Activated CD4-positive, alpha-beta T cell treated with anti-CD3 and anti-CD28 coated beads for 1 hour (primary cell): Measurements from ENCODE around the gene ATG4C.
"Not testable (repeated sequence)": the region's sequence is repeated elsewhere in the genome, so short reads cannot be mapped to it uniquely, and the experiment has no call there.

Experiments
- DNase-seq: peaks from one replicate; pipeline ENCODE4 v3.0.0-alpha.2; 2020

ATG4C gene

DNA sequence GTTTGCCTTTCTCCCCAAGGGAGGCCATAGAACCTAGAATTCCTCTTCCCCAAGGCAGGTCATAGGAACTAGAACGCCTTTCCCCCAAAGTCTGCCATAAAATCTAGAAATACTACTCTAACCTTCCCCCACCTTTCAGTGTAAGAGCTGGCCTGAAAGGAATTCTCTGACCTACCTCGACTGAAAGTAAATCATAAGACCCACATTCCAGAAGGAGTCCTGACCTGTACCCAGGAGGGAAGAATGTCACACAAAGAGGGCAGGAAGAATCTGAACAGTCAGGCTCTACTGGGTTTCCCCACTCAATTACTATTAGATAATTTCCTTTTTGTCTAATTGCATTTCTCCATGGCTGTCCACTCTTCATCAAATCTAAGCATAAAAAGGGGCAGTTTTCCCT, 5.7 kb upstream of the ATG4C start:
- no peak for DNase-seq

DNA sequence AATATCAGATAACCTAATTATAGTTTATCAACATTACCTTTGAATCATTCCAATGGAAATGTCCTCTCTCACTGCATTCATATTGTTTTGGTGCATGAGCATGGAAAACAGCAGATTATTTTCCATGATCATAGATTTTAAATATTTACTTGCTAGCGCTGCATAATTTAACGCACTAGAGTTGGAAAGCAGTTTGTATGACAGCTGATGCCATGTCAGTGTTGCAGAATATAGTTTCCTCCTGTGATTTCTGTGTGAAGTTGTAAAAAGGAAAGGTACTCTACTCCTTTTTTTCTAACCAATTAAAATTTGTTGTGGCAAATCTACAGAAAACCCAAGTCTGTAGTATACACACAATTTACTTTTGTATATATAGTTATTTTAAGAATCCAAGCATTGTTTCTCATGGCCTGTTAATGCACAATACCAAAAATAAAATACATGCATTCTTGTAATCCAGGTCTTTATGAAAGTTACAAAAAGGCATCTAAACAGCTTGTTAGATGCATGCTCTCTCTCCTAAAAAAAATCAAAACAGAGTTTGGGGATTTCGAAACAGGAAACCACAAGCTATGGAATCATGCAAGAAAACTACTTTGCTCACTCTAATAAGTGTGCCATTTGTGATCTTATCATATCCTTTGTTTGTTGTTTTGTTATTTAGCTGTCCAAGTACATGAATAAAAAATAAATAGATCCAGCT, 1.9 kb upstream of the ATG4C start:
- no peak for DNase-seq

DNA sequence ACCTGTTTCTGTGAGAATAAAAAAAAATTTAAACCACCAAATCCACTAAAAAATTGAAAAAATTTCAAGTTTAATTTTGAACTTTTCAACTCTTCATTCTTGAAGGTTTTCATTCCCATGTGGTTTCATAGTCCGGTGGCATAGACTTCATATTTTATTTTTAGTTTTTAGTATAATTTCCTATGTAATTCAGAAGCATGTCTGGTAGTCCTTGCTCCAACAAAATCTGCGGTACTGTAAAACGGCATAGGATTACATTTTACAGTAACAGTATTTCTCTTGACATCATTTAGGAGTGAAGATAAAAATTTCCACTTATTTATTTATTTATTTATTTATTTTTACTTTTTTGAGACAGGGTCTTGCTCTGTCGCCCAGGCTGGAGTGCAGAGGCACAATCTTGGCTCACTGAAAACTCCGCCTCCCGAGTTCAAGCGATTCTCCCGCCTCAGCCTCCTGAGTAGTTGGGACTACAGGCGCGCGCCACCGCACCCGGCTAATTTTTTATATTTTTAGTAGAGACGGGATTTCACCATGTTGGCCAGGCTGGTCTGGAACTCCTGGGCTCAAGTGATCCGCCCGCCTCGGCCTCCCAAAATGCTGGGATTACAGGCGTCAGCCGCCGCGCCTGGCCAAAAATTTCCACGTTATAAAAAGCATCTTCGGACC, 1.3 kb upstream of the ATG4C start:
- not testable (repeated sequence) for DNase-seq

DNA sequence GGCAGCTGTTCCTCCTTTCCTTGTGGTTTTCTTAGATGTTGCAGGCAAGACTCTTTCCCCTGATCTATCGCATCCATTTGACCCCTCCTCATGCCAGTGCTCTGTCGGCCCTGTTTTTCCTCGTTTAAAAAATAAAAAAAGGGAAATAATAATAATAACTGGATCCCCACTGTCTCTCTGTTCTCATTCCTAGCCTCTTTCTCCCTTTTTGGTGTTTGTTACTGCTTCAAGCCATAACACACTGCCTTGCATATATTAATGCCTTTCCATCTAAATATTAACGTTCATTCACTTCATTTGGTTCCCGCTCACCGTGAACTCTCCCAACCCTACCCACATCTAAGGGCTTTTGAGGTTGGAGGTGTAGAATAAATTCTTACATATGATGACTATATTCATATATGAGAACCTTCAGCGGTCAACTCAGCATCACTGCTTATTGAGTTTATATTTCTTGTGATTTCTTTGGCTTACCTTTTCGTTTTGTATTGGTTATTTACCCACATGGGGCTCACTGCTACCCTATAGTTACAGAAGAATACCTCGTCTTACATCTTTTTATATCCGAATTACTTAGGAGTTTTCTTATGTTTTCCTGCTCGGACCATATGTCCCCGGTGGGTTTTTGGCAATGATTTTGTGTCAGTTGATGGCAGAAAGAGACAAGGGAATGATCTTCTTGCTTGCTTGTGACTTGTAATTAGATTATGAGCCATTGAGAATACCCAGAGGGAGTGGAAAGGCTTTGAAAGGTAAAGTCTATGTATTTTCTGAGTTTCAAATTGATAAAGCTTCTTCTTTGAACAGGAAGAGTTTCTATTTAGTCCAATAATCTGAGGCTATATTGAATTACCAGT, 805 bp downstream of the ATG4C start:
- no peak for DNase-seq

DNA sequence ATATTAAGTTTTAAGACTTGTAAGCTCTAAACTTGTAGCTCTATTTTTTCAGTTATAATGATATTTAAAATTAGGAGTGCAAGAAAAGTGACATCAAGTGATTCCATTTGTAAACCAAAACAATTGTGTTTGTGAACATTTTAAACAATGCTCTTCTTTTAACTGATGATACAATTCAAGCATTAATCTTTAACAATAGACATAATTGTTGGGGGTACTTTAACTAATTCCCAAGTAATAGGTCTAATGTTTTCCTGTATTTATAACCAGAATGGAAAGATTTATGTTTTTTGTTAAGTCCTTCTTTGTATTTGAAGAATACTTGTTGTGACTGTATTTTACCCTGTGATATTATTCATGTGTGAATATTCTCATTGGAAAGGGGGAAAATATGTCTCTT, 6.8 kb downstream of the ATG4C start:
- no peak for DNase-seq

DNA sequence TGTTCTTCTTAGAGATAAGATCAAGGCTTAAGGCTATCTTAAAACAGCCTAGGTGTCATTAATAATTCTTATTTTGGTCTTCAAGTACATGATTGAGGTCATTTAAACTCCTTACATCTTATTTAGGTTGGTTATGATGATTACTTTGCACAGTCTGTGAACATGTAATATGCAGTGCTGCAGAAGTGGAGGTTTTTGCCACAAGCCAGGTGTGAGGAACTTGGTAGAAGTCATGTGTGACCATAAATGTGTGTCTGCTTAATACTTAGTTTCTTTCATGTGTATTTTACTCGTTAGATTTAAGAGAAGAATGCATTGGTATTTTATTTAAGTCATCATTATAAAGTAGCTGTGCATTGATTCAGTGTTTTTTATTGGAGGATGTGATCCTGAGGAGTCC, 10.1 kb downstream of the ATG4C start:
- no peak for DNase-seq

DNA sequence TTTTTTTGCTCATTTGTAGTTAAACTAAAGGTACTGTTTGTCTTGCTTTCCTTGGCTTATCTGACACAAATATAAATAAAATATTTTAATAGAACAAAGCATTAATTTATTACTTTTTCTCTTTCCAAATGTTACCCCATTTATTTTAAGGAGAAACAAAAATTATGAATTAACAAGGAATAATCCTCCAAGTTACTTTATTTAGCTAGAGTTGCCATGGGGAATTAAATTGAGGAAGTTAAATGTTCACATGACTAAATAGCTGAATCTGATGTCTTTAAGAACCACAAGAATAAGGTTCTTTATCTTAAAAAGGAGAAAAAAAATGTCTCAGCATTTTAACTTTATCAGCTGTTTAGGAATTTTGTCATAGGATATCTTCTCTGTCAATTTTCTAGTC, 12.3 kb downstream of the ATG4C start:
- DNase-seq: no peak

DNA sequence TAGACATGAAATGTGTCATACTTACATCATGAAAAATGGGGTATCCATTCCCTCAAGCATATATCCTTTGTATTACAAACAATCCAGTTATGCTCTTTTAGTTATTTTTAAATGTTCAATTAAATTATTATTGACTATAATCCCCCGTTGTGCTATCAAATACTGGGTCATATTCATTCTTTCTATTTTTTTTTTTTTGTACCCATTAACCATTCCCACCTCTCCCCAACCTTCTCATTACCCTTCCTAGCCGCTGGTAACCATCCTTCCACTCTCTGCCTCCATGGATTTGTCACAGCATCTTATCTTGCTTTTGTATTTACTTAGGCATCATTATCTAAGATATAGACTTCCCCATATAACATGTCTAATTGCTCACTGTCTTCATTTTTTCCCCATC, 15.8 kb downstream of the ATG4C start:
- no peak for DNase-seq

DNA sequence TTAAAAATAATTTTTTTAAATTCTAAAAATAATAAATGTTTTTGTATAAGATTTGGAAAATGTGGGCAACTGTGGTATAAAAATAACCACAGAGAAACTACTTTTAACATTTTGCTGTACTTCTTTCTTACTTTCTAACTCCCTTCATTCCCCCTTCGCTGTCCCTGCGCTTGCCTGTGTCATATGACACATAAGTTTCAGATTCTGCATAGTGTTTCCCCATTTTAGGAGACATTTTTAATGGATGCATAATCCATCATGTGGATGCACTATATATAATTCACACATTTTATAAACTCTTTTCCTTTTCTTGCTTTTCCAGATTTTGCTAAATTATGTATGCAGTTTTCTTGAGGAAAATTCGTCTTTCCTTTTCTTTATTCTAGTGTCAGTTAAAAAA, 16.3 kb downstream of the ATG4C start:
- no peak for DNase-seq

DNA sequence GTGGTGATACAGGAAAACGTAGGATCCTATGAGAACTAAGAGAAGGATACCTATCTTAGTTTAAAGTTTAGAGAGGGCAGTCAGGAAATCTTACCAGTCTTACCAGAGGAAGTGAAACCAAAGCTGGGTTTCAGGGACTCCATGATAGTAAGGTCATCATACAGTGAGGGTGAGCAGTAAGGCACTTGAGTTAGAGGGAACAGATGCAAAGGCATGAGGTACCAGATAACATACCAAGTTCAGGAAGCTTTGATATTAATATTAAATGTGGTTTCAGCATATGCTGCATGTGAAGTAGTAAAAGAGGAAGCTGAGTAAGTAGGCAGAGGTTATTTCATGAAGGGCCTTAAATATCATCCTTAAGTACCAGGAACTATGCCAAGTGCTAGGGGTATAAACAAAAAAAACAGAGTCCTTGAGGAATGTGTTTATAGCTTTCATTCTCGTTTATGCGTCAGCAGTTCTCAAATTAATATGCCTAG, 16.9 kb downstream of the ATG4C start:
- no peak for DNase-seq

DNA sequence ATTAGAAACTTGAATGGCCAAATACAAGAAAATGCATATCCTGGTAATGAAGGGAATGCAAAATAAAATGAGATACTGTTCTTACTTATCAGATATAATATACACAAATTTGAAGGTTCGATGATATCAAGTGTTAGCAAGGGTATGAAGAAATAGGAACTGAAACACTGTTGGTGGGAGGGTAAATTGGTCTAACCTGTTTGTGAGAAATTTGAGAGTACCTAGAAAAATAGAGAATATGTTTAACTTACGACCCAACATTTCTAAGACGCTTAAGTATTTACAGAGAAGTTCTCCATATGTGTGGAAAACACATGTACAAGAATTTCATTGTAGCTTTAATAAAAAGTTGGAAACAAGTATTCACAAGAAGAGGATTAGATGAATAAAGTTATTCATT, 25.9 kb downstream of the ATG4C start:
- DNase-seq: no peak

DNA sequence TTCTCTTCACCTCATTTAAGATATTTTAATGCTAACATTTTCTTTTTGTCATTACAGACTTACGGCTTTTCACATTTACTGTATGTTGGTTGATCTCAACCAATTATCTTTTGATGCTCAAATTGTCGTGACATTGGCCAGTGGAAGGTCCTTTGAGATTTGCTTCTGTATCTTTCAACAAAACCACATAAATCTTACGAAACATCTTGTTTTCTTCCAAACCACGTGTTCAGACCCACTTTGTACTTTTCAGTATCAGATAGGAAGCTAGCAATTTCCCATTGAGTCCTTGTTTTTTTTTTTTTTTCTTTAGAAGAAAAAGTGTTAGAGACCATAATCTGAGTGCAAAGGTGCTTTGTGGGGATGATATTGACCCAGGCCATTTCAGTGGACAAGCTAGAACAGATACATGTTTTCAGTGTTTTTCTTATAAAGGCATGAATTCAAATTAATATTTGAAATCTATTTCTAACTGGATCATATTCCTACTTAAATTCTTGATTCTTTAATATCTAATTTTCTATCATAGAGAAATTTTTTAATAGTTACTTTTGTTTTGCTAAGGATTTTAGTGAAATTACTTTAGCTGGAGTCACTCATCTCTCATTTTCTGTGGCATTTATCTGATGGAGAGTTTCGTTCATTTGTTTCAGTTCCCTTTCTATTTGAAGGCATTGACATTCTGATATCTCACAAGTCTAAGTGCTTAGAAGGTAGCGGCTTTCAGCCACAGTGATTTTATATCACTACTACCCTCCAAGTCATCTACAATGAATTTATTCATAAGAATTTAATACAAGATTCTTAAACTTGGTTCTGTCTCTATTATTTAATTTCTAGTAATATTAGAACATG, 26.7 kb downstream of the ATG4C start:
- no peak for DNase-seq

DNA sequence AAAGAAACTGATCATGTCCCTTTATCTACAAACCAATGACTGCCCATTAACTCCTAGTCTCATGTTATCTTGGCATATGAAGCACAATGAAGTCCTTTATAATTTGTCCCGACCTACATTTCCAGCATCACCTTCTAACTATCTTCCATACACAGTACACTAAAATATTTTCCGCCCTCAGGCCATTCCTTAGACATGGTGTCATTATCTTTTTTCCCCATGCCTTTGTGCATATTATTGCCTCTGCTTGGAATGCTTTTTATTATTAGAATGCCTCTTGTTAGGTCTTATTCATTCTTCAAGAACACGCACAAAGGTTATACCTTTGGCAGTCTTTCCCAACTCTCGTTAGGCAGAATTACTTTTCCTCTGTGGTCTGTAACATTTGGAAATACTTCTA, 39.6 kb downstream of the ATG4C start:
- no peak for DNase-seq

DNA sequence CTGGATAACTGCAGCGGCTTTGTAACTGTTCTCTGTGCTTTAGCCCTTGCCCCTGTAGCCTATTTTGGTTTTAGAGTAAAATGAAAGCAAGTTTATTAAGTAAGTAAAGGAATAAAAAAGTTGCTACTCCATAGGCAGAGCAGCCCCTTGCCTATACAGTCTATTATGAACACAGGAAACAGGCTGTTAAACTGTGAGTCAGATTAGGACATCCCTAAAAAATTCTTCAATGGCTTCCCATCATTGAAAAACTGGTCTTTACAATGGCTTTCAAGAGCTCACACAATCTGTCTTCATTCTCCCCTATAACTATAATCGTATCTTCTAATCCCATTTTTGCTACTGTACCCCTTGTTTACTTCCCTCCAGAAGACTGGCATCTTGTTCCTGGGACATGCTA, 43.0 kb downstream of the ATG4C start:
- no peak for DNase-seq

DNA sequence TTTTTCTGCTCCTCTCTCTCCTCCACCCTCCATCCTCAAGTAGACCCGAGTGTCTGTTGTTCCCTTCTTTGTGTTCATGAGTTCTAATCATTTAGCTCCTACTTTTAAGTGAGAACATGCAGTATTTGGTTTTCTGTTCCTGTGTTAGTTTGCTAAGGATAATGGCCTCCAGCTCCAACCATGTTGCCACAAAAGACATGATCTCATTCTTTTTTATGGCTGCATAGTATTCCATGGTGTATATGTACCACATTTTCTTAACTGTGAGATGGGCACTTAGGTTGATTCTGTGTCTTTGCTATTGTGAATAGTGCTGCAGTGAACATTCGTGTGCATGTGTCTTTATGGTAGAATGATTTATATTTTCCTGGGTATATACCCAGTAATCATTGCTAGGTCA, 43.9 kb downstream of the ATG4C start:
- DNase-seq: not testable (repeated sequence)

DNA sequence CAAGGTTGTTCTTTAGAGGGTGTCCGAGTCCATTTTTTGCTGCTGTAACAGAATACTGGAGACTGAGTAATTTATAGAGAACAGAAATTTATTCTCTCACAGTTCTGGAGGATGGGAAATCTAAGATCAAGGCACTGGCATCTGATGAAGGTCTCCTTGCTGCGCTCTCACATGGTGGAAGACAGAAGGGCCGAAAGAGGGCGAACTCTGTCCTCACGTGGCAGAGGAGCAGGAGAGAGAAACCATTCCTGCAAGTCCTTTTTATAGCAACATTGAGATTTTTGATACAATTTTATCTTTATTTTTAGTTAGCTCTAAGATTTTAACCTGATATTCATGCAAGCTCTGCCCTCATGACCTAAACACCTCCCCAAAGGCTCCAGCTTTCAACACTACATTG, 48.3 kb downstream of the ATG4C start:
- DNase-seq: no peak

DNA sequence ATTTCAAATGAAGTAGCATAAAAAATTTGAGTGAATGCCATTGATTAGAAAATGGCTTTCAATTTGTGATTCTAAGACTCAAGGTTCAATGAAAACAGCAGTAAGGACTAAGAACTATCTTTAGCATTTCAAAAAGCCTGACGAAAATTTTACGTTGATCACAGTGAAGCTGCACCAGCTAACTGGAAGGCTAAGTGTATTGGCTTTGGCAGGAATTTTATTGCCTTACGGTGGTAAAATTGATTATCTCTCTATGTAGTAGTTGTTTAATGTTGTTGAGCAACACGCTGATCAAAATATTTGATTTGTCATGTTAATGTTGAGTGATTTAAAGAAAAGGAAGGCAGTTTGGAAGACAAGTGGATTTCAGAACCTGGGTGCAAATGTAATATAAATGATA, 49.6 kb downstream of the ATG4C start:
- no peak for DNase-seq

DNA sequence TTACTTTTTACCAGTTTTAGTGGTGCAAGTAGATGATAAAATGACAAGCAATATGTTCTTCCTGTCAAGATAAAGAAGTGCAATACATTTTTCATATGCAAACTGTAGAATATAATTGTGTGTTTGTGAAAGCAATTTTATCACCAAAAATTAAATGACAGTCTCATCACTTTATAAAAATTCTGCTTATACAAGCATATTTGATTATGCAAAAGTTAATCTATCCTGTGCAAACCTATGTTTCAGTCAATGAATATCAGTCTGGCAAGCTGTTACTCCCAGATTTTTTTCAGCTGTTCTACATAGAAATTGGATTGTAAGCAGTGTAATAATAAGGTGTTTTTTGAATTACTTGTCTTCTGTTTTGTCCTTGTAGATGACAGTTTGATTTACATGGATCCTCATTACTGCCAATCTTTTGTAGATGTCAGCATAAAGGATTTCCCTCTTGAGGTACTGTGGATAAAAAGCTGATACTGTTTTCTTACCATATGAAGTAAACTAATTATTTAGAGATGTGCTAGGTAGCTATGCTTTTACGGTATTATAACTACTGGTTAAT, 50.5 kb downstream of the ATG4C start:
- DNase-seq: no peak

DNA sequence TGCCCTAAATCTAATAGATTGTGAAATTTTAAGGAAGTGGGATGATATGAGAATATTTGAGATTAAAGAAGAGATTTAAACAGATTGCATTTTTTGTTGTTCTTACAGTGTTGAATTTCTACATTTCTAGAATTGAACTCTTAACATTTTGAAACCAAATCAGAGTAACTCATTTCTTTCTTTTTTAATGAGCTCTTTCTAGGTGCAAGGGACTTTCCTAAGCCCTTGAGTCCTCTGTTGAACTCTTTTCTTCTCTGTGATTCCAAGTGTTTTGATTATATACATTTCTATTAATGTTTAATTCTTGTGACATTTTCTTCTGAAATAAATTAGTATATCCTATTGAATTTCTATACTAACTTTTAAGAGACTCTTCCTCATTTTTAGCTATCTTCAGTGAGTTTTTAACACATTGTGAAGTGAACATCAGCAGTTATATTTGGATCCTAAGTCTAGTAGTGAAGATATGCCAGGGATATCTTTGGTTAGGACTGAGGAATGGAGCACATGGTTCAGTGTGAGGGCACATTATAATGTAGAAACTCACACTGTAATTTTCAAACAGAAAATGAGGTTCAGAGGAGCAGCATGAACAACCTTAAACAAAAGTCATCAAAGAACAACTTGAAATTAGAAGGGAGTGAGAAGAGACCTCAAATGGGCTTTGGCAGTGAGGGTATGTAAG, 53.1 kb downstream of the ATG4C start:
- DNase-seq: no peak

DNA sequence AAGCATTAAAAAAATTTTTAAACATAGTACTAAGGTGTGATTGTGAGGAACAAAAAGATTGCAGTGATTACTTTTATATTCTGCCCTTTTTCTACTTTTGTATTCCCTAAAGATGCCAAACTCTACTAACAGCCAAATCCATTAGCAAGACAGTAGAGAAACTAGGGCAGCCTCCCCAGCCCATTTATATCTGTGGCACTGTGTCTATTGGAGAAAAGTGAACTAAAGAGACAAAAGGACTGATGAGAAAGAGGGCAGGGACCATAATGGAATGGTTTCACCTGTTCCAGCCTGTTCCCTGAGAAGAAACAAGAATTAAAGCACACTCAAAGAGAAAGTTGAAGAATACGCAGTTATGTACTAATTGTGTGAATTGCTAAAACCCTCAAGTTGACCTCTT, 56.6 kb downstream of the ATG4C start:
- DNase-seq: no peak

DNA sequence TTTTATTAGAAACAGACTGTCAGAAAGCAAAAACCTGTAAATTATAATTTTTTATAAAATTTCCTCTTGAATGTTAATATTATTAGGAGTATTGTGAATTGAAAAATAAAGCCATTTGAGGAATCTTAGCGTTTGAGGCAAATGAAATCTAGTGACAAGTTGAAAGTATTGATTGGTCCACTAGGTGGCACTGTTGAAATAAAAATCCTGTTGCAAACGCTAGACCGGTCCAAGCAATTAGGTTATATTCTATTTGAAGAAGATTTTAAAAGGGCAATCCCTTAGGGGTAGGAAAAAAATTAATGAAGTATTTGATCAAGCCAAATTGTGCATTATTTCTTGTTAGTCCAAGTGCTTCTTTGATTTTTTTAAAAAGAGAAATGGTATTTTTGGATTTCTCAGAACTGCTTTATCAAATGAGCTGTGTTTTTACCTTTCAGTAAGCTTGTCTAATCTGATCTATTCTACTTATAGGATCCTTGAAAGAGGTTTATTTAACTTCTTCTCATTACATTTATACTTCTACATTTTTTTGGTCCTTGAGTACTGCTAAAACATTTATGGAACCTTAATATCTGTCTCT, 57.7 kb downstream of the ATG4C start:
- no peak for DNase-seq

DNA sequence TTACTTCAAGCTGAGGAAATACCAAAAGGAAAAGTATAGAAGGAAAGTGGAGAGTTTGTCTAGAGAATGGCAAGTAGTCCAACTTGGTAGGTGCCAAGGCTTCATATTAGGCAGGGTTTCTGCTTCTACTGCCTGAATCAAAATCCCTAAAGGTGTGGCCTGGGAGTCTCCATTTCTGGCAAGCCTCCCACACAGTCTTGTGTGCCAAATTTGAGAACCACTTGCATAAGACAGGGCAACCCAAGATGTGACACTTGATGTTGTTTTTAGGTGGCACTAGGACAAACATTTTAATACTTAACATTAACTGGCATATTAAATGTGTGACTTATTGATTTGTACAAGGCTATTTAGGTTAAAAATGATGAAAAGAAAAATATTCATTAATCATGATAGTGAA, 60.1 kb downstream of the ATG4C start:
- no peak for DNase-seq
